ENCODE results near the gene TNKS1BP1.
"Not testable (repeated sequence)": the region's sequence is repeated elsewhere in the genome, so short reads cannot be mapped to it uniquely, and the experiment has no call there.

TNKS1BP1 gene

DNA sequence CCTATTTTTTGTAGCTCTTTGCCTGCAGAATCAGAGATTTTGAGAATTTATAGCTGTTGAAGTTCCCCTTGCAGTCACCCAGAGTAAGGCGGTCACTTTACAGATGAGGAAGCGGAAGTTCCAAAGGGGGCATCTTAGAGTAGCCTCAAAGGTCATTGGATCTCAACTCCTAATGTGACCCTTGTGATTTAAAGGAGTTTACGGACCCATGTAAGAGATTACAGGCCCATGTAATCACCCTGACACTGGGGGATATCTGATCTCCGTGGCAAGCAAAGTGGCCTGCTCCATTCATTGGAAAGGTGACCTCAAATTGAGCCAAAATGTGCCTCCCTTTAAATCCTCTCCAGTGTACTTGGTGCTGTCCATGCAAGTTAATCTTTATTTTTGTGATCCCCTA is 29.1 kb upstream of the TNKS1BP1 start:
- DNase-seq = no peak

DNA sequence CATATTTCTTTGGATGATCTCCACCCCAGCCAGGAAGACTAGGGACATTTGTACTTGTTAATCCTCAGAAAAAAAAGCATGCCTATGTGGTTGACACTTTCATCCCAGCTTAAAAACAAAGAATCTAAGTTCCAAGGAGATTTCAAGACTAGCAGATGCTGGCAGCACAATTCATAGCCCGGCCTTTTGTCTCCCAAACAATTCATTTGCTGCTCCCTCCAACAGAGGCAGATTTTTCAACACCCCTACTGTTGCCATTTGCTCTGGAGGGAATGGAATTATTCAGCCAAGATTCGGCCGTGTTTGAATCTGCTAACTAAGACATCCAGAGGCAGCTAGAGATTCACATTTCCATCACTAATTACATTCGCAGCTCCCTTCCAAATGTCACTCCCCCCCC is 28.7 kb upstream of the TNKS1BP1 start:
- DNase-seq = no peak

DNA sequence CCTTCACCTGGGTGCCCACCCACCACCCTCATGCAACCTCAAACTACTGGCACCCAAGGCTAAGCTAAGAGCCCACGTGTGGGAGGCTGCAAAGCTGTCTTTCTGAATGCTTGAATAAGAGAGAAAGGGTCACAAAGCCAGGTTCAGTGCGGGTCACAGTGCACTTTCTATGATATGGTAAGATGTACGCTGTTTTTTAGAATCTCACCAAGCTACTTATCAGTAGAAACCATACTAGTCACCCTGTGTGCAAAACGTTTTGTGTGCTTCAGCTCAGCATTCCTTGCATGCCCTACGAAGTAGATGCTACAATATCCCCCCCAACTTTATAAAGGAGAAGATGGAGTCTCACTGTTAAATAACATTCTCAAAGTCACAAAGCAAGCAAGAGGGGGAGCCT is 28.3 kb upstream of the TNKS1BP1 start:
- no peak for DNase-seq

DNA sequence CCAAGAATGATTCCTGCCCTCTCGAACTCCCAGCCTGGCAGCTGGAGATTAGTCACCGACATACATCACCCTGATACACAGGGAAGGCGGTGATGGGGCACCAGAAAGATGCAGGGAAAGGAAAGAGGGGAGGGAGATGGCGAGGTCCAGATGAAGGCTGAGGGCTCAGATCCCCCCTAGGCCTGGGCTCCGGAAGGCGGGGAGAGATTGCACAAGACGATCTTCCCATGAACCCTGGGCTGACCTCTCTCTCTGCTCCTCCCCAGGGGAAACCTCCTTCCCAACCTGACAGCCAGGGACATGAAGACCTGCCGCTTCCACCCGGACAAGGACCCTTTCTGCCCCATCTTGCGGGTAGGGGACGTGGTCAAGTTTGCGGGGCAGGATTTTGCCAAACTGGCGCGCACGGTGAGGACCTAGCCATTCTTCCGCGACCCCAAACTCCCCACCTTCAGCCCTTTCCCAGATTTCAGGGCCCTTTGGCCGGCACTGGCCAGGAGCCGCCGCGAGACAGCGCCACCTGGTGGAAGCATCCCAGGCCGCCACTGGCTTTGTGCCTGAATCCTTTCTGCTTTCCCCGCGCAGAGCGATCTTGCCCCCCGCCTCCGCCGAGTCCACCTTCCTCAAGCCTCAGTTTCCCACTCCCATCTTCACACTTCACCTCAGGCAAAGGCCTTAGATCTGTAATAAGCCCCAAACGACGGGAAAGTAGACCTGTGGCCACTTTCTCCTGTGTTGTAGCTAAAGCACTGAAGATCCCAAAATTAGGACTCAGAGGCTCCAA is 24.9 kb upstream of the TNKS1BP1 start:
- DNase-seq = peak; percentile 27

DNA sequence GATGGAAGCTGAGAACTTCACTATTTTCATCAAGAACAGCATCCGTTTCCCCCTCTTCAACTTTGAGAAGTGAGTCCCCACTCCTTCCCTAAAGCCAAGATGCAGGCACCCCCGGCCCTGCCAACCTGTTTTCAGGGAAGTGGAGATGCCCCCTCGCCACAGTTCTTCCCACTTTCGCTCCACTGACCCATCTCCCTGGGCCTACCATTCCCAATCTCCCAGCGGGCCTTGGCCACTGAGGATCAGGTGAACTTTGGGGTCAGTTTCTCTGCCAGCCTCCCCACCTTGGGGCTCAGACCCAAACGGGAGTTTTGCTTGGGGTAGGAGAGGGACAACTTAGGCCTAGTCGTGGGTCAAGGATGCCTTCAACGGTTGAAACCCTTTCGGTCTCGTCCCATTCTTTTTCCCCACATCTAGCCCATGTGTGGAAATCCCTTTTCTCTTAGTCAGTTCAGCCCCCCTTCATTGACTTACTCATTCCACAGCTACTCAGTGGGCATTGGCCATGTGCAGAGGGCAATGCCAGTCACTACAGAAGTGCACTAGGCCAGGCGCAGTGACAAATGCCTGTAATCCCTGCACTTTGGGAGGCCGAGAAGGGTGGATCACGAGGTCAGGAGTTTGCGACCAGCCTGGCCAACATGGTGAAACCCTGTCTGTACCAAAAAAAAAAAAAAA is 24.0 kb upstream of the TNKS1BP1 start:
- no peak for DNase-seq

DNA sequence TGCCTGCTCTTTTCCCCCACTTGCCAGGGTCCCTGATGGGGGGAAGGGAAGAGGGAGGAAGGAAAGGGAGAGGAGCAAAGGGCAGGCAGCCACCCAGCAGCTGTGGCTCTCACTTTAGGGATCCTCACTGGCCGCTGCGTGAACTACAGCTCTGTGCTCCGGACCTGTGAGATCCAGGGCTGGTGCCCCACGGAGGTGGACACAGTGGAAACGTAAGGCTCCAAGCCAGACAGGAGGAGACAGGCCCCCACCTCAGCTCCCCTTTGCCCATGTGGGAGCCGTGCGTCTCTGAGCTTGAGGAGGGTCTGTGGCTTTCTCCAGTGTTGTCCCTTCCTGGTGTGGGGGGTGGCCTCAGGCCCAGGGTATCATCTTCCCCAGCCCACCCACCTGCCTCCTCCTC is 23.3 kb upstream of the TNKS1BP1 start:
- DNase-seq = no peak

DNA sequence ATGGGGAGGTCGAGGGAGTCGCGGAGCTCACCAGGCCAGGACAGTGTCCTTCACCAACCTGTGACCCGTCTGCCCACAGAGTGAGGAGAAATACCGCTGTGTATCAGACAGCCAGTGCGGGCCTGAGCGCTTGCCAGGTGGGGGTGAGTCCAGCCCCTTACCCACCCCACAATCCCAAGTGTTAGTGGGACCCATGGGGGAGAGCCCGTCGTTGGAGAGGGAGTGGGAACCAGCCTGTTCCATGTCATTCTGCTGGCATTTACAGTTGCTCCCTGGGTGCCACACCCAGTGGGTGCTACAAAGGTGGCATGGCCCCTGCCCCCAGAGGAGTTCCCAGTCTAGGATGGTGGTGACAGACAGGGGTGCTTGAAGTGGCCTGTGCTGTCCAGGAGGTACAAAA is 22.6 kb upstream of the TNKS1BP1 start:
- DNase-seq = no peak

DNA sequence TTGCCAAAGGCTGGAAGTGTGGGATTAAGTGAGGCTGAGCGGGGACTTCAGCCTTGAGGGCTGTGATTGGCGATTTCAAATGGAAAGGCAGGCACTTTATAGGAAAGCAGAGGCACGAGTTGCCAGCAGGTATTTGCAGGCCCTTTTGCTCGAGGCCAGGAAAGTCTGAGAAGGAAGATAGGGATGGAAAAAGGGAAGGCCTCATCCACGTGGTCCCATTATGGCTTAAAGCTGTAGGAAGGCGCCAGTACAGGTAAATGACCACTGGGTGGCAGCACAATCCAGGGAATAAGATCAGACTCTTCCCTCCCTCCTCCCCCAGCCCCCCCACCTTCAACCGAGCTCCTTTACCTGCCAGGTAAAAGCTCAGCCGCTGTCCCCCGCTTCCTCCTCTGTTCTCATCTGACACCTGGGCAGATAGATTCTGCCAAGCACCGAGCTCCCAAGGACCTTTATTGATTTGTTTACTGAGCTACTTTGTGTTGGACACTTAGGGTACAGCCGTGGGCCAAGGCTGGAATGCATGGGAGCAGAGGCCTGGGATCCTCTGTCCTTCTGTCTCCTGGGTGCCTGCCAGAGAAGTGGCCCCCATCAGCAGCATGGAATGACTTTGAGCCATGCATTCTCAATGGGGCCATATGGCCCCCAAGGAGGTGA is 20.9 kb upstream of the TNKS1BP1 start:
- DNase-seq = peak; percentile 42

DNA sequence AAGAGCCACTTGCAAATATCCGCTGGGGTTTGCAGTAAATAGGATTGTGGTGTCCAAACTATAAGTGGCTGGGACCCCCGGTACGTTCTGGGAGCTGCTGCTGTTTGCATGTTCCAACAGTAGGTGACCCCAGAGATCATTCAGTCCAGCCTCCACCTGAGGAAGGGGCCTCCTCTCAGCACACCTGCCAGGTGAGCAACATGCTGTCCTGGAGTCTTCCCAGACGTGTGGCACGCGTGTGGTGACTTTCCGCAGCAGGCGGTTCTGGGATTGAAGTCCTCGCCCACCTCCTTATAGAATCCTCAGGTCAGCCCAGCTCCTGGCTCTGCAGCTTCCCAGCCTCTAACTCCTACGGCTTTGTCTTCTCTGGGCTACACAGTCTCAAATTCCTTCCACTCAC is 20.1 kb upstream of the TNKS1BP1 start:
- DNase-seq = no peak

DNA sequence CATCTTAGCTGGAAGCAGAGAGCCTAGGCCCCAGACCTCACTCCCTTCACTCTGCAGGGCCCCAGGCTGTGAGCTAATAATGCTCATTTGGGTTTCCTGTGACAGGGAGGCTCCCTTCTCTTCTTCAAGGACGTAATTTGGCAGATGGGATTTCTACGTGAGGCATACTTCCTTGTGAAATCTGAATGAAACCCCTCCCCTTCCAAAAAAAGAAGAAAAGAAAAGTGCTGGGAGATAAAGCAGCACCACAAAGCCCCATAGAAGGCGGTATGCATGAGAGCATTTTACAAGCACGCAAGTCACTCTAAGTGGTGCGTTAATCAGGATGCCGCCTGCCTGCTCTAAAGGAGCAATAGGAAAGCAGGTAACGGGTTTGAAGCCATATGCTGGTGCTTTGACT is 19.1 kb upstream of the TNKS1BP1 start:
- no peak for DNase-seq

DNA sequence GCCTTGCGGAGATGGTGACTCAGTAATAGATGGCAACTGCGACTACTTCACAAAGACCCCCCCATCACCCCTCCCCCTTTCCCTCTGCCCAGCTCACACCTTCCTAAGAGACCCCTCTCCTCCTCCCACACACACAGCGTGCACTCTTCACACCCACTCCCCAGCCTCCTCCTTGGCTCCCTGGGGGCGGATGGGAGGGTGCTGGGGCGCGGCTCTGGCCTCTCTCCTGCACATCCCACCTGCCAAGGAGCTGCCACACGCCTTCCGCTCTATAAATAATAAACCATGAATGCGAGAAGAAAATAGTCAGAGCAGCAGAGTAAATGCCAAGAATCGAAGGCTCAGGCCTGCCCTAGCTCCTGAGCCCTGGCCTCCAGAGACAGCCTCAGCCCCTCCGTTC is 17.9 kb upstream of the TNKS1BP1 start:
- DNase-seq = no peak

DNA sequence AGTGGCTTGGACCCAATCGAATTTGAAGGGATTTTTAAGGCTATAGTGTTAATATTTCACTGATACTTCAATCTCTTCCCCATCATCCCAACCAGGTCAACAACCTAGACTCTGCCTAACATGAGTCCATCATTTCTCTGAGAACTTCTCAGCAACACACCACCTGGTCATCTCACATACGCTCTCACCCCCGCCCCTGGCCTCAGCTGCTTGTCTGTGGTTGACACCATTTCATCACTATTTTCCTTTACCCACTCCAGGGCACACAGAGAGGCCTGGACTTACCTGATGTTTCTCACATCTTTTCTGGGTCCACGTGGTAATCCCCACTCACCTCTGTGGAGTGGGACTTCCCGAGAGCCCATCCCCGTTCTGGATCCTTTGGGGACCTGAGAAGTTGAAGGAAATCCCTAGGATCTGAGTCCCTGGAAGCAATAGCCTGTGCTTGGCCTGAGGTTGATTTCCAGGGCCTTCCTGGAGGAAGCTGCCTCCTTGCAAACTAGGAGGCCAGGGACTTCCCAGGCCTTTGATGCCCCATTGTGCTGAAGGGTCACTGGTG is 16.6 kb upstream of the TNKS1BP1 start:
- no peak for DNase-seq

DNA sequence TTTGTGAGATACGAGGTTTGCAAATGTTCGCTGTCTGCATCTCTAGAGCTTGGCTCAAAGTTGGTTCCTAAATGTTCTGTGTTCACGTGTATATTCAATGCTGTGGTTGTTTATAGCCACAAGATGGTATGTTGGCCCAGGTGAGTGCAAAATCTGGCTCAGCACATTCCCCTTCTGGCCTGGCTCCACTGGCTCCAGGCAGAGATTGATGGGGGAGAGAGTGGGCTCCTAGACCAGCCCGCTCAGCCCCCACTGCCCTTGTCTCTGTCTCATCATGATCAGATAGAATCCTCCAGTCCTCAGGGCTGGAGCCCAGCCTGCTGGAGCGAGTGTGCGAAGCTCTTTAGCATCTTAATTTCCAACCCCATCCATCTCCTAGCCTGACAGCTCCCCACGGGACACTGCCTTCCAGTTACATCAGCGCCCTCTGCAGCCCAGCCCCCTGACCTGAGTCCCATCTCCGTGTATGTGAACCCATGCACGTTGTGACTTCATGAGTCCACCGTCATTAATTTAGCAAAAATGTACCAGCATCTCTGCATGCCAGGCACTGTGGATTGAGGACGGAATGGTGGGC is 15.4 kb upstream of the TNKS1BP1 start:
- DNase-seq = no peak

DNA sequence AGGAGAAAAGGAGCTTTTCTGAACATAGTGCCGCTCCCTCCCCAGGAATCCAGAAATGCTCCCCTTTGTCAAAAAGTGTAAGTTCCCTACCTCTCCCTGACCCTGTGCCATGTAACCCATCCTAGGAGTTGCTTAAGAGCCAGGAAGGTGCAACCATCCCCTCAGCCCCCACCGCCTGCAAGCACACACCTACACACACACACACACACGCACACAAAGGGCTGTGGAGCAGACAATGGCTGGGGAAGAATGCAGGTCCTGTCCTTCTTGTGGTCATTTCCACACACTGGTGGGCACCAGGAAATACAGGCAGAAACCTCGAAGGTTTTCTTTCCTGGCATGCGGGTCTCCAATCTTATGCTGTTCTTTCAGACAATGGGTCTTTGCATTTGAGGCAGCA is 14.6 kb upstream of the TNKS1BP1 start:
- no peak for DNase-seq

DNA sequence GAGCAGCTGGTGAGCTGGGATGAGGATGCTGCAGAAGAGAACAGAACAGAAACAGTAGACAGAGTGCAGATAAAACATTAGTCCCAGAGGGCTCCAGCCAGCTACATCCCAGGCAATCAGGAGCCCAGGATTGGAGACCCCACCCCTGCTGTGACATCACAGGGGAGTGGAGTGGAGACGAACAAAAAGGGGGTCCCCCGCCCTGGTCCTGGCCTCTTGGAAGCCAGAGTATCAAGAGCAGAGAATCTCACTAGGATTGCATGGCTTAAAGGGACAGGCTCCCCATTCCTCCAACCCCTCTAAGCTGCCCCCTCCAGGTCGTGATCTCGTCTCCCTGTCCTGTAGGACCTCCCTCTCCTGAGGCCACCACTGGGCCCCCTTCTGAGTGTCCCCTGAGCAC is 13.4 kb upstream of the TNKS1BP1 start, which contains the start of gene P2RX3:
P2RX3 (plus strand) TSS at position 211 of the 400 bp plus-strand sequence. CDS start 199 bp downstream, outside the sequence.
- DNase-seq = no peak

DNA sequence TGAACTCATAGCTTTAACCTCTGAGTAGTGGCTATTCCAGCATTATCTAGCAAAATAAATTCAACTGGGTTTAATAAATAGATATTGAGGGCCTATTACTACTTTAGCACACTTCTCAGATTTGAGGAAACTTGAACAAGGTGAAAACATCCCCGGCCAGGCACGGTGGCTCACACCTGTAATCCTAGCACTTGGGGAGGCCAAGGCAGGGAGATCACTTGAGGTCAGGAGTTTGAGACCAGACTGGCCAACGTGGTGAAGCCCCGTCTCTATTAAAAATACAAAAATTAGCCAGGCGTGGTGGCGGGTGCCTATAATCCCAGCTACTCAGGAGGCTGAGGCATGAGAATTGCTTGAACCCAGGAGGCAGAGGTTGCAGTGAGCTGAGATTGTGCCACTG is 12.1 kb upstream of the TNKS1BP1 start:
- not testable (repeated sequence) for DNase-seq

DNA sequence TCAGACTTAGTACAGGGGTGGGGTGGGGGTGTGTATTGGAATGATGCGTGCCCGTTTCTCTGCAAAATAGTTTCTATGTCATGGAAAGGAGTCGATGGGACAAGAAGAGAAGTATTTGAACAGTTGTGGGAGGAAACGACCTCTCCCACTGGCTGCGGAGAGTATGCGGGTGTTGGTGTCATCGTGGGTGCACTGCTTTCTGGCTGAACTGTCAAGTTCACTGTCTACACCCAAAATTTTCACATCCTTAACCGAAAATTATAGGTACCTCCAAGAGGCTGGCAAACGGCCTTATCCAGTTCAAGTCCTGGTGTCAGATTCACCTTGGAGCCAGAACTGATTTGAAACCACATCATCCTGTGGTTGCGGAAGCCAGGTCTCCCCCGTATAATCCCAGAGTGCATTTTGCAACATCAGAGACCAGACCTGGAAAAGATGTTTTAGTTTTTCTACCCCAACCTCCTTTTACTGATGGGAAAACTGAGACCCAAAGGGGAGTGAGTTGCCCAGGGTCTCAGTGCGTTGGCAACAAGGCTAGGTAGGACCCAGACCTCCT is 11.4 kb upstream of the TNKS1BP1 start:
- no peak for DNase-seq

DNA sequence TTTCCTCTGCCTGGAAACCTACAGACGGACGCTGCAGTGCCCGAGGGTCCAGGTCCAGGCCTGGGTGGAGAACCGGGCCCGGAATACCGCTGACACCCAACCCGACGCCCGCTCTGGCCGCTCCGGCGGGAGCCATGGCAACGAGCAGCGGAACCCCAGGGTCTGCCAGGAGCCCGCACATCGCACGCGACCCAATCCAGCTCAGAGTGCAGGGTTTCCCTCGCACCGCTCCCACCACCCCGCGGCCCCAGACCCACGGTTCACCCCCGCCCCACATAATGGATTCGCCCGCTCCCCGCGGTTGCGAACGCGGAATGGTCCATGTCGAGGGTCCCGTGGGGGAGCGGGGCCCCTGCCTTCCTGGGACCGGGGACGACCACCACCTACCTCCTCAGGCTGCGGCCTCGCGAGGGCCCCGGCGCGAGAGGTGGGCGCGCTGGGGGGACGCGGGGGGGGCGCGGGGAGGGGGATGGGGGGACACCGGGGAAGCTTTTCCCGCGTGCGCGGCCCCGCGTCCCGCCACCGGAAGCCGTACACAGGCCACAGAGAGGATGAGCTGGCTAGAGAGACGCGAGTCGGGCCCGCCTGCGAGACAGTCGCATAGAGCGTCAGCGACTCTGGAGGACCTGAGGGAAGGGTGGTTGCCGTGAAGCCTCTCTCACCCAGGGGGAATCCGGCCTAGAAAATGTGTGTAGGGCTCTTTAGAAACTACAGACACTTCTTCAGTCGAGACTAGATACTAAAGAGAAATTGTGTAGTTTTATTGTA is 10.8 kb upstream of the TNKS1BP1 start, which contains the start of gene SSRP1:
SSRP1 (minus strand) TSS at position 550 of the 768 bp plus-strand sequence. CDS start 771 bp downstream, outside the sequence.
- peak; percentile 46 for DNase-seq

DNA sequence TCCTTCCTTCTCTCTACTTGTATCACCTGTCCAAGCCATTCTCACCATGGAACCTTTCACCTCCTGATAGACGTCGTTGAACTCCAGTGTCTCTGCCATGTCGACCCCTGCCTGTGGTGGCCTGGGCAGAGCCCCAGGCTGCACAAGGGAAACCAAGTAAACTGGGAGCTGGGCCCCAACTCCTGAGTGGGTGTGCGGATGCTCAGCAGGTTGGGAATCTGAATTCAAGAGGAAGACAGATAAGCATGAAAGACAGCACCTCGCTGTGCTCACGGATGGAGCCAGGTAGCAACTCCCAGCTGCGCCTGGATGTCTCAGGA is 10.2 kb upstream of the TNKS1BP1 start:
- no peak for DNase-seq

DNA sequence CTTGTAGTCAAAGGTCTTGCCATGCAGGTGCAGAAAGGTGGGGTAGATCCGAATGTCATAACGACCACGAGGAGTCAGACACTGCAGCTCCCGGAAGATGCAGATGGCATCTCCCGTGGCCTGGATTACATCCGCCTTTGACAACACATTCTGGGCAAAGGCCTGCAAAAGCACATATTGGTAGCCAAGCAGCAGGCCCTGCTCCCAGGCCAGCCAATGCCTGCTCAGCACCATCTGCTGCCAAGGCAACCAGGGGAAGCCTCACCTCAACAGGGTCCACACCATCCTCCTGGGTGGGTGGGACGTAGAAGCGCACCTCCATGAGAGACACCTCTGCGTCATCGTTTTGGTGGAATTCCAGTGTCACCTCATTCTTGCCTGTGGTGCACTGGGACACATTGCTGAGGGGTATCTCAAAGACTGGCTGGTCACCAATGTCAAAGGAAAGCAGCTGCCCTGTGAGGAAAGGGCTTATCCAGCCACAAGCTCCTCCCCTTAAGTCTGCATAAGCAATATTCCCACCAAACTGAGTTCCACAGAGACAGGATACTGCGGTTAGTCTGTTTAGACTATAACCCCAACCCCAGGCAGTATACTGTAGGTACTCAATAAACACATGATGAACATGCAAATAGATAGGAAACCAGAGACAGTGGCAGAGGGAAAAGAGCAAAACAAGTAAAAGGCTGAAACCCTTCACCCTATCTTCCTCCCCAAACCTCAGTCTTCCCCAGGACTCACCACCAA is 8.1 kb upstream of the TNKS1BP1 start:
- DNase-seq = no peak

DNA sequence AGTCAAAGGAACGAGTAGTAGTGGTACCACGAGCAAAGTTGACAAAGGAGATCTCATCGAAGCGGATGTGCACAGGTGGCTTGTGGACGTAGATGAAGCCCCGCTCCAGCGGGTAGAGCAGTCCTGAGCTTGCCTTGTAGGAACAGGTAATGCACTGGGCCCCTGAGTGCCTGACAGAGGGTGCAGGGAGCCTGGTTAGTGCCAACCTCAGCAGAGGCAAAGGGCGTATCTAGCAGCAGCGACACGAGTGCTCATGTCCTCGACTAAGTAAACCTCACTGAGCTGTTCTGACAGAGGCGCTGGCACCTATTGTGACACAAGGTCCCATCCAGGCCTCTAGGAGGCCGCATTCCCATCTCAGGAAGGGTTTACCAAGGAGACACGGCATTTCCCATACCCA is 7.0 kb upstream of the TNKS1BP1 start:
- no peak for DNase-seq
